Measurements from ENCODE around the gene MTM1.

DNA sequence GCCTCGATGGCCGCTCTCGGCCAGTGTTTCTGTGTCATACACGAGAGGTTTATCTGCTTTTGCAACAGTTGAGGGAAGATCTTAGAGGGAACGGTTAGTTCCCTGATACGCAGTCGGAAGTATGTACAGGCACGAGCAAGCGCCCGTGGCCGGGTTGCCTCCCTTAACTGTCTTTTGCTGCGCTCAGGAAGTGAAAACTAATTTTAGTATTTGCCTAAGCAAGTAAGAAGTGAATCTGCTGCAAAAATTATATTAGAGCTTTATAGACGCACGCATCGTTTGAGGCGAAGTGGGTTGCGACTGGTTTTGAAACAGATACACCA, 695 bp downstream of the MTM1 start:
- TF ChIP-seq EP300 (IDR thresholded peaks at IDR 0.05) (no peak), POLR2A (IDR thresholded peaks at IDR 0.05) (no peak)
